Fibroblast of skin of left quadriceps (primary cell): ENCODE results near the gene RNF14.
"Not testable (repeated sequence)": the region's sequence is repeated elsewhere in the genome, so short reads cannot be mapped to it uniquely, and the experiment has no call there.

ENCODE experiments used
- DNase-seq, 2 experiments: peaks; one replicate each; pipeline ENCODE4 v3.0.0-alpha.2; 2013; ENCODE audit warnings: low read depth in 2 of 2

RNF14 gene

GRCh38 chr5:142013734-142014521, 45.0 kb downstream of the RNF14 start:
- no peak for DNase-seq

GRCh38 chr5:142014911-142015584, 46.1 kb downstream of the RNF14 start:
- peak; percentile 19 to 26 for DNase-seq

GRCh38 chr5:142015781-142016533, 47.1 kb downstream of the RNF14 start:
- DNase-seq: no peak

GRCh38 chr5:142016556-142016955, 47.7 kb downstream of the RNF14 start:
- DNase-seq: no peak

- DNase-seq: peak; percentile 56 to 64
Observed at GRCh38 chr5:142017832-142018427, 49.0 kb downstream of the RNF14 start.

GRCh38 chr5:142020122-142020659, 51.3 kb downstream of the RNF14 start:
- DNase-seq: no peak

- no peak for DNase-seq
Observed at GRCh38 chr5:142023836-142024235, 54.9 kb downstream of the RNF14 start.

GRCh38 chr5:142024771-142025304, 55.9 kb downstream of the RNF14 start:
- DNase-seq: peak; percentile 57 to 61

- no peak for DNase-seq
Observed at GRCh38 chr5:142025637-142026036, 56.7 kb downstream of the RNF14 start.

GRCh38 chr5:142032150-142032549, 63.2 kb downstream of the RNF14 start:
- DNase-seq: no peak

- DNase-seq: no peak
Observed at GRCh38 chr5:142032747-142033631, 64.1 kb downstream of the RNF14 start.

GRCh38 chr5:142033632-142034567, 65.0 kb downstream of the RNF14 start:
- DNase-seq: not testable (repeated sequence)

GRCh38 chr5:142034994-142035393, 66.1 kb downstream of the RNF14 start:
- no peak for DNase-seq

GRCh38 chr5:142036918-142037317, 68.0 kb downstream of the RNF14 start:
- no peak for DNase-seq

GRCh38 chr5:142037599-142037998, 68.7 kb downstream of the RNF14 start:
- DNase-seq: not testable (repeated sequence)

GRCh38 chr5:142038735-142039134, 69.8 kb downstream of the RNF14 start:
- no peak for DNase-seq
